WI38 (cell line): ENCODE data around the gene TTC23L.
"Not testable (repeated sequence)": the region's sequence is repeated elsewhere in the genome, so short reads cannot be mapped to it uniquely, and the experiment has no call there.

Experiments
- H3K4me3 ChIP-seq: 2 replicates; pipeline ENCODE4 v1.5.1; 2011; ENCODE audit warnings: low read depth, mild to moderate bottlenecking, control low read depth, low read length
- CTCF ChIP-seq: IDR thresholded peaks from 2 replicates; pipeline ENCODE4 v1.5.1; 2012; ENCODE audit warnings: low read depth, mild to moderate bottlenecking, control low read depth, low read length

The TTC23L gene

GRCh38 chr5:34822956-34823715, 15.8 kb upstream of the TTC23L start:
- no peak overlapping the region for H3K4me3 ChIP-seq
- no peak for TF ChIP-seq CTCF

- no peak for TF ChIP-seq CTCF
- no peak overlapping the region for H3K4me3 ChIP-seq
These were observed 12.6 kb upstream of the TTC23L start for GRCh38 chr5:34826347-34826746.

GRCh38 chr5:34827588-34828506, 11.1 kb upstream of the TTC23L start:
- TF ChIP-seq CTCF, result no peak
- H3K4me3 ChIP-seq, result no peak overlapping the region

GRCh38 chr5:34830827-34831226, 8.1 kb upstream of the TTC23L start:
- not testable (repeated sequence) for H3K4me3 ChIP-seq

GRCh38 chr5:34831303-34831702, 7.7 kb upstream of the TTC23L start:
- no peak for TF ChIP-seq CTCF
- no peak overlapping the region for H3K4me3 ChIP-seq

- no peak for TF ChIP-seq CTCF
- no peak overlapping the region for H3K4me3 ChIP-seq
These were observed 6.4 kb upstream of the TTC23L start for GRCh38 chr5:34832568-34832967.

GRCh38 chr5:34833090-34833489, 5.9 kb upstream of the TTC23L start:
- no peak overlapping the region for H3K4me3 ChIP-seq
- no peak for TF ChIP-seq CTCF
